GM23338 (cell line): Measurements from ENCODE around the gene PTPRC. TPM values are rescaled to one million over a fixed set of nuclear protein-coding genes. Genes with fewer than 3 reads are reported as not detected.

Source experiments
- ATAC-seq: fragments of 200-7000 bp; cut with Tn5 transposase; 3 replicates; pipeline ENCODE4 v1.9.1; 2020
- DNase-seq: peaks from one replicate; pipeline ENCODE4 v3.0.0-alpha.2; 2015; ENCODE audit warnings: low spot score
- H2AFZ ChIP-seq: fragments of 200-600 bp; sonication (generic); 2 replicates; pipeline ENCODE4 v1.8.0; 2016; ENCODE audit warnings: antibody characterized with exemption, mild to moderate bottlenecking, moderate library complexity
- H3F3A ChIP-seq: fragments of 200-600 bp; sonication (generic); replicated peaks from 2 replicates; pipeline ENCODE4 v1.8.0; 2017; ENCODE audit warnings: antibody characterized with exemption, mixed run types, low read depth
- H3K27ac ChIP-seq: fragments of 200-600 bp; sonication (generic); 2 replicates; pipeline ENCODE4 v1.6.1; 2016; ENCODE audit warnings: low read depth
- H3K27me3 ChIP-seq: fragments of 200-600 bp; sonication (generic); 2 replicates; pipeline ENCODE4 v1.8.0; 2016; ENCODE audit warnings: mild to moderate bottlenecking, mixed run types, moderate library complexity; ENCODE audit not compliant: insufficient read depth
- H3K36me3 ChIP-seq: fragments of 200-600 bp; sonication (generic); 2 replicates; pipeline ENCODE4 v1.8.0; 2016; ENCODE audit warnings: mild to moderate bottlenecking; ENCODE audit not compliant: insufficient read depth
- H3K4me1 ChIP-seq: fragments of 200-600 bp; sonication (generic); 2 replicates; pipeline ENCODE4 v1.8.0; 2016; ENCODE audit warnings: mild to moderate bottlenecking, moderate library complexity; ENCODE audit not compliant: insufficient read depth
- H3K4me2 ChIP-seq: fragments of 200-600 bp; sonication (generic); 2 replicates; pipeline ENCODE4 v1.7.1; 2017; ENCODE audit warnings: mixed run types
- H3K4me3 ChIP-seq: fragments of 200-600 bp; sonication (generic); 2 replicates; pipeline ENCODE4 v1.6.1; 2016; ENCODE audit warnings: mixed run types
- H3K79me2 ChIP-seq: fragments of 200-600 bp; sonication (generic); replicated peaks from 2 replicates; pipeline ENCODE4 v1.8.0; 2017; ENCODE audit warnings: mild to moderate bottlenecking; ENCODE audit not compliant: insufficient read depth
- H3K9me2 ChIP-seq: fragments of 200-600 bp; sonication (generic); 2 replicates; pipeline ENCODE4 v1.8.0; 2017; ENCODE audit not compliant: insufficient read depth
- H4K20me1 ChIP-seq: fragments of 200-600 bp; sonication (generic); replicated peaks from 2 replicates; pipeline ENCODE4 v1.8.0; 2017; ENCODE audit warnings: mild to moderate bottlenecking; ENCODE audit not compliant: insufficient read depth
- H3K27ac Mint-ChIP-seq: 2 replicates; pipeline ENCODE4 v1.8.0; 2020; ENCODE audit warnings: inconsistent platforms, mild to moderate bottlenecking, moderate library complexity, mixed read lengths
- H3K27me3 Mint-ChIP-seq: 3 replicates; pipeline ENCODE4 v1.8.0; 2022; ENCODE audit warnings: low read depth, mild to moderate bottlenecking, moderate library complexity, mixed read lengths, inconsistent platforms; ENCODE audit not compliant: insufficient read depth, poor library complexity
- H3K36me3 Mint-ChIP-seq: 3 replicates; pipeline ENCODE4 v1.8.0; 2021; ENCODE audit warnings: low read depth, mild to moderate bottlenecking, inconsistent platforms, moderate library complexity, mixed read lengths
- H3K4me1 Mint-ChIP-seq: 3 replicates; pipeline ENCODE4 v1.8.0; 2020; ENCODE audit warnings: mild to moderate bottlenecking, inconsistent platforms, mixed read lengths
- H3K4me3 Mint-ChIP-seq: 3 replicates; pipeline ENCODE4 v1.8.0; 2021; ENCODE audit warnings: moderate library complexity, mild to moderate bottlenecking, inconsistent platforms, mixed read lengths
- H3K9me3 Mint-ChIP-seq: 3 replicates; pipeline ENCODE4 v1.8.0; 2020; ENCODE audit warnings: moderate library complexity, mild to moderate bottlenecking, inconsistent platforms, mixed read lengths
- CREB1 ChIP-seq: fragments of 250-450 bp; sonication (Bioruptor Pico); IDR thresholded peaks from 2 replicates; pipeline ENCODE4 v1.5.0; 2020; ENCODE audit warnings: low read depth, mild to moderate bottlenecking, moderate library complexity
- ETS1 ChIP-seq: IDR thresholded peaks from 2 replicates; pipeline ENCODE4 v1.6.1; 2016; ENCODE audit warnings: antibody characterized with exemption
- EZH2phosphoT487 ChIP-seq: fragments of 200-600 bp; sonication (generic); IDR thresholded peaks from one replicate; pipeline ENCODE4 v1.8.1; 2018; ENCODE audit warnings: antibody characterized with exemption; ENCODE audit not compliant: unreplicated experiment
- JUNB ChIP-seq: IDR thresholded peaks from one replicate; pipeline ENCODE4 v1.6.1; 2016; ENCODE audit warnings: antibody characterized with exemption; ENCODE audit not compliant: unreplicated experiment
- NANOG ChIP-seq: IDR thresholded peaks from 2 replicates; pipeline ENCODE4 v1.6.1; 2016; ENCODE audit warnings: antibody characterized with exemption, borderline replicate concordance
- POLR2AphosphoS5 ChIP-seq: IDR thresholded peaks from 2 replicates; pipeline ENCODE4 v1.6.1; 2016; ENCODE audit warnings: antibody characterized with exemption, low read depth
- REST ChIP-seq: IDR thresholded peaks from one replicate; pipeline ENCODE4 v1.6.1; 2018; ENCODE audit warnings: antibody characterized with exemption; ENCODE audit not compliant: unreplicated experiment
- STAT1 ChIP-seq: IDR thresholded peaks from one replicate; pipeline ENCODE4 v1.6.1; 2016; ENCODE audit warnings: antibody characterized with exemption; ENCODE audit not compliant: unreplicated experiment
- ZNF114 ChIP-seq: fragments of 250-450 bp; sonication (Bioruptor Pico); IDR thresholded peaks from 2 replicates; pipeline ENCODE4 v1.5.0; 2020; ENCODE audit warnings: mild to moderate bottlenecking, moderate library complexity
- ZNF331 ChIP-seq: fragments of 250-450 bp; sonication (Bioruptor Pico); IDR thresholded peaks from 2 replicates; pipeline ENCODE4 v1.5.0; 2020; ENCODE audit warnings: low read depth, mild to moderate bottlenecking, moderate library complexity
- ZNF462 ChIP-seq: fragments of 250-450 bp; sonication (Bioruptor Pico); IDR thresholded peaks from 2 replicates; pipeline ENCODE4 v1.5.0; 2020; ENCODE audit warnings: mild to moderate bottlenecking, moderate library complexity
- polyA plus RNA-seq: library from polyadenylated mRNA; unstranded; fragments of >200 nt; fragmentation: Nextera tagmentation; extraction: Ambion mirVana; gene quantifications from 2 replicates; pipeline ENCODE4 v1.2.1, GENCODE V29; 2016
- total RNA-seq: library from RNA; depleted of rRNA; stranded (reverse); fragments of >200 nt; shearing (Covaris generic); gene quantifications from 2 replicates; pipeline ENCODE4 v1.2.3, GENCODE V29; 2014
- TF ChIP-seq, protein P1 (sequence below), 2 experiments: fragments of 200-600 bp in 1 of 2; sonication (generic) in 1 of 2; conservative IDR thresholded peaks; 2 replicates each; pipeline versions ENCODE4 v1.5.1 to v1.6.1; 2016 to 2017; ENCODE audit warnings: antibody characterized with exemption in 2 of 2, low read depth in 2 of 2, mild to moderate bottlenecking in 2 of 2, moderate library complexity in 1 of 2

The PTPRC gene
- total and polyA plus RNA-seq, 2 experiments from 2014 or later: 0.10 to 0.52 TPM

DNA sequence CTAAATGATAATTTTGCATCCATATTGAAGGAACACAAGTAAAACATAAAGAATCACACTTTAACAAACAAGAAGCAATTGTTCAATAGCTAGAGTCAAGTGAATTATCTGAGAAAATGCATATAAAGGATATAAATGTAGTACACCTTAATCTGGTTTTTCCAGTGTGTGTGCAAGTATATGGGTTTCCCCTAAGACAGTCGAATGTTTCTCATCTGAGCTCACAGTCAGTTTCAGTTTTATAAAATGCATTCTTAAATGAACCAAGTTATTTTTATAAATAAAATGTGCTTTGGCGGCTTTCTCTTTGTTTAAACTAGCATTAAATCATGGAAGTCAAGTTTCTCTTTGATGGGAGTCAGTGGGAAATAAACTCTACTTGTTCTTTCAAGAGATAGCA lies 125.9 kb downstream of the PTPRC start:
- H3F3A ChIP-seq: no peaks in the 10 kb centered on the region
- H3K4me1 ChIP-seq: no peaks in the 10 kb centered on the region
- H3K27me3 ChIP-seq: no peaks in the 10 kb centered on the region
- H3K4me1 Mint-ChIP-seq: peaks cover 3% of the 10 kb centered on the region
- no peak for ATAC-seq
- H3K9me2 ChIP-seq: no peaks in the 10 kb centered on the region
- no peaks in the 10 kb centered on the region for H3K36me3 ChIP-seq
- no peak overlapping the region for H3K4me3 ChIP-seq
- no peaks in the 10 kb centered on the region for H3K27me3 Mint-ChIP-seq
- no peaks in the 10 kb centered on the region for H4K20me1 ChIP-seq
- H3K4me2 ChIP-seq: no peak overlapping the region
- H3K9me3 Mint-ChIP-seq: no peaks in the 10 kb centered on the region
- no peaks in the 10 kb centered on the region for H3K79me2 ChIP-seq
- no peak for TF ChIP-seq EZH2phosphoT487
- no peak for TF ChIP-seq JUNB
- TF ChIP-seq REST: no peak
- no peak for TF ChIP-seq ETS1
- no peak for TF ChIP-seq CREB1 (CRISPR knock-in tag)
- TF ChIP-seq ZNF462 (CRISPR knock-in tag): no peak
- no peak for TF ChIP-seq STAT1
- no peak for TF ChIP-seq ZNF331 (CRISPR knock-in tag)
- TF ChIP-seq, protein P1, sequence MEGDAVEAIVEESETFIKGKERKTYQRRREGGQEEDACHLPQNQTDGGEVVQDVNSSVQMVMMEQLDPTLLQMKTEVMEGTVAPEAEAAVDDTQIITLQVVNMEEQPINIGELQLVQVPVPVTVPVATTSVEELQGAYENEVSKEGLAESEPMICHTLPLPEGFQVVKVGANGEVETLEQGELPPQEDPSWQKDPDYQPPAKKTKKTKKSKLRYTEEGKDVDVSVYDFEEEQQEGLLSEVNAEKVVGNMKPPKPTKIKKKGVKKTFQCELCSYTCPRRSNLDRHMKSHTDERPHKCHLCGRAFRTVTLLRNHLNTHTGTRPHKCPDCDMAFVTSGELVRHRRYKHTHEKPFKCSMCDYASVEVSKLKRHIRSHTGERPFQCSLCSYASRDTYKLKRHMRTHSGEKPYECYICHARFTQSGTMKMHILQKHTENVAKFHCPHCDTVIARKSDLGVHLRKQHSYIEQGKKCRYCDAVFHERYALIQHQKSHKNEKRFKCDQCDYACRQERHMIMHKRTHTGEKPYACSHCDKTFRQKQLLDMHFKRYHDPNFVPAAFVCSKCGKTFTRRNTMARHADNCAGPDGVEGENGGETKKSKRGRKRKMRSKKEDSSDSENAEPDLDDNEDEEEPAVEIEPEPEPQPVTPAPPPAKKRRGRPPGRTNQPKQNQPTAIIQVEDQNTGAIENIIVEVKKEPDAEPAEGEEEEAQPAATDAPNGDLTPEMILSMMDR (conservative IDR thresholded peaks at IDR 0.05; ENCODE audit: low read depth in 2 of 2): no peak
- no peak for TF ChIP-seq POLR2AphosphoS5
- TF ChIP-seq NANOG: no peak
- no peak for TF ChIP-seq ZNF114 (CRISPR knock-in tag)
- H3K27ac ChIP-seq: no peak overlapping the region
- H3K27ac Mint-ChIP-seq: no peak overlapping the region
- H3K36me3 Mint-ChIP-seq: no peaks in the 10 kb centered on the region
- DNase-seq: no peak
- no peak overlapping the region for H2AFZ ChIP-seq
- H3K4me3 Mint-ChIP-seq: no peak overlapping the region
